HepG2 (cell line): ENCODE data around the gene PYGO2. TPM values are rescaled to one million over a fixed set of nuclear protein-coding genes. Genes with fewer than 3 reads are reported as not detected.

Source experiments
- CENPX ChIP-seq: sonication (generic); formaldehyde crosslinking; IDR thresholded peaks from 2 replicates; pipeline ENCODE4 v1.9.0; 2021; ENCODE audit warnings: mild to moderate bottlenecking, missing genetic modification reagents, moderate library complexity
- DNMT1 ChIP-seq: sonication (generic); formaldehyde crosslinking; IDR thresholded peaks from 2 replicates; pipeline ENCODE4 v1.5.1; 2020; ENCODE audit warnings: mild to moderate bottlenecking, missing genetic modification reagents
- GATAD1 ChIP-seq: IDR thresholded peaks from 2 replicates; pipeline ENCODE4 v1.6.1; 2016; ENCODE audit warnings: missing genetic modification reagents, missing compliant biosample characterization
- HNRNPUL1 ChIP-seq: fragments of 200-400 bp; formaldehyde crosslinking; IDR thresholded peaks from 2 replicates; pipeline ENCODE4 v1.6.1; 2017; ENCODE audit warnings: low read depth, mild to moderate bottlenecking, low read length, moderate library complexity
- KAT8 ChIP-seq: IDR thresholded peaks from 2 replicates; pipeline ENCODE4 v1.6.1; 2016; ENCODE audit warnings: missing genetic modification reagents, missing compliant biosample characterization
- KLF13 ChIP-seq: sonication (generic); formaldehyde crosslinking; IDR thresholded peaks from 2 replicates; pipeline ENCODE4 v1.4.0; 2020; ENCODE audit warnings: mild to moderate bottlenecking, missing genetic modification reagents
- MXI1 ChIP-seq: IDR thresholded peaks from 3 replicates; pipeline ENCODE4 v1.6.1; 2012; ENCODE audit warnings: low read depth, low read length, inconsistent platforms, borderline replicate concordance
- NFIB ChIP-seq: sonication (generic); formaldehyde crosslinking; IDR thresholded peaks from 2 replicates; pipeline ENCODE4 v1.9.0; 2021; ENCODE audit warnings: missing genetic modification reagents, mild to moderate bottlenecking, borderline replicate concordance
- TBX2 ChIP-seq: sonication (generic); formaldehyde crosslinking; IDR thresholded peaks from 2 replicates; pipeline ENCODE4 v1.5.0; 2020; ENCODE audit warnings: missing genetic modification reagents, mild to moderate bottlenecking, borderline replicate concordance
- U2AF1 ChIP-seq: fragments of 200-400 bp; formaldehyde crosslinking; optimal IDR thresholded peaks from 2 replicates; pipeline ENCODE3; 2017; ENCODE audit warnings: mild to moderate bottlenecking, low read depth, low read length
- ZFP36L1 ChIP-seq: sonication (generic); formaldehyde crosslinking; IDR thresholded peaks from 2 replicates; pipeline ENCODE4 v1.8.0; 2022; ENCODE audit warnings: mild to moderate bottlenecking, missing genetic modification reagents, moderate library complexity
- ZMYM3 ChIP-seq: sonication (generic); formaldehyde crosslinking; IDR thresholded peaks from 2 replicates; pipeline ENCODE4 v1.5.1; 2020; ENCODE audit warnings: mild to moderate bottlenecking, missing genetic modification reagents
- ZNF160 ChIP-seq: sonication (generic); formaldehyde crosslinking; IDR thresholded peaks from 2 replicates; pipeline ENCODE4 v1.8.0; 2022; ENCODE audit warnings: mild to moderate bottlenecking, inconsistent platforms, missing genetic modification reagents
- ZNF251 ChIP-seq: sonication (generic); formaldehyde crosslinking; IDR thresholded peaks from 2 replicates; pipeline ENCODE4 v1.9.0; 2021; ENCODE audit warnings: mild to moderate bottlenecking, missing genetic modification reagents
- ZNF33B ChIP-seq: sonication (generic); formaldehyde crosslinking; IDR thresholded peaks from 2 replicates; pipeline ENCODE4 v1.5.1; 2020; ENCODE audit warnings: mild to moderate bottlenecking, missing genetic modification reagents
- ZNF570 ChIP-seq: sonication (generic); formaldehyde crosslinking; IDR thresholded peaks from 2 replicates; pipeline ENCODE4 v1.4.0; 2020; ENCODE audit warnings: mild to moderate bottlenecking, missing genetic modification reagents, borderline replicate concordance
- ZNF605 ChIP-seq: sonication (generic); formaldehyde crosslinking; IDR thresholded peaks from 2 replicates; pipeline ENCODE4 v1.8.0; 2022; ENCODE audit warnings: mild to moderate bottlenecking, missing genetic modification reagents
- ZNF746 ChIP-seq: sonication (generic); formaldehyde crosslinking; IDR thresholded peaks from 2 replicates; pipeline ENCODE4 v1.8.0; 2022; ENCODE audit warnings: mild to moderate bottlenecking, missing genetic modification reagents
- ZNF850 ChIP-seq: sonication (generic); formaldehyde crosslinking; conservative IDR thresholded peaks from 2 replicates; pipeline ENCODE4 v1.9.0; 2021; ENCODE audit warnings: mild to moderate bottlenecking, missing genetic modification reagents
- ZNF883 ChIP-seq: sonication (generic); formaldehyde crosslinking; IDR thresholded peaks from 2 replicates; pipeline ENCODE4 v1.5.1; 2020; ENCODE audit warnings: mild to moderate bottlenecking, missing genetic modification reagents; ENCODE audit errors: not compliant biosample characterization
- polyA plus RNA-seq, 8 experiments: library from polyadenylated mRNA; depleted of rRNA in 3 of 8; stranded (reverse) in 7 of 8; unstranded in 1 of 8; fragments of >200 nt; fragmentation: Illumina TruSeq in 4 of 8; extraction: Trizol in 4 of 8; gene quantifications; 2 replicates each; pipeline versions ENCODE4 v1.2.1 to v1.2.3, GENCODE V29; 2011 to 2016; ENCODE audit warnings: low read depth in 4 of 8, missing spikeins in 1 of 8, mixed read lengths in 1 of 8; ENCODE audit not compliant: insufficient read depth in 1 of 8
- total RNA-seq, 5 experiments: library from RNA; depleted of rRNA; stranded (reverse); fragments of >200 nt; fragmentation: Illumina TruSeq; extraction: Trizol; gene quantifications; 2 replicates each; pipeline ENCODE4 v1.2.3, GENCODE V29; 2016; ENCODE audit warnings: low read depth in 1 of 5
- TF ChIP-seq, protein P1 (sequence below): sonication (generic); formaldehyde crosslinking; IDR thresholded peaks from 2 replicates; pipeline ENCODE4 v1.4.0; 2020; ENCODE audit warnings: mild to moderate bottlenecking, missing genetic modification reagents
- TF ChIP-seq, protein P2 (sequence below): sonication (generic); formaldehyde crosslinking; IDR thresholded peaks from 2 replicates; pipeline ENCODE4 v1.5.0; 2020; ENCODE audit warnings: mild to moderate bottlenecking, missing genetic modification reagents
- TF ChIP-seq, protein P3 (sequence below): sonication (generic); formaldehyde crosslinking; IDR thresholded peaks from 2 replicates; pipeline ENCODE4 v1.4.0; 2020; ENCODE audit warnings: low read depth, missing genetic modification reagents

Gene PYGO2
- total and polyA plus RNA-seq, 2 of the 13 experiments (the other 11 are each of a cell fraction or from before 2014, with no cell fraction given) = 20.3 to 21.8 TPM

DNA sequence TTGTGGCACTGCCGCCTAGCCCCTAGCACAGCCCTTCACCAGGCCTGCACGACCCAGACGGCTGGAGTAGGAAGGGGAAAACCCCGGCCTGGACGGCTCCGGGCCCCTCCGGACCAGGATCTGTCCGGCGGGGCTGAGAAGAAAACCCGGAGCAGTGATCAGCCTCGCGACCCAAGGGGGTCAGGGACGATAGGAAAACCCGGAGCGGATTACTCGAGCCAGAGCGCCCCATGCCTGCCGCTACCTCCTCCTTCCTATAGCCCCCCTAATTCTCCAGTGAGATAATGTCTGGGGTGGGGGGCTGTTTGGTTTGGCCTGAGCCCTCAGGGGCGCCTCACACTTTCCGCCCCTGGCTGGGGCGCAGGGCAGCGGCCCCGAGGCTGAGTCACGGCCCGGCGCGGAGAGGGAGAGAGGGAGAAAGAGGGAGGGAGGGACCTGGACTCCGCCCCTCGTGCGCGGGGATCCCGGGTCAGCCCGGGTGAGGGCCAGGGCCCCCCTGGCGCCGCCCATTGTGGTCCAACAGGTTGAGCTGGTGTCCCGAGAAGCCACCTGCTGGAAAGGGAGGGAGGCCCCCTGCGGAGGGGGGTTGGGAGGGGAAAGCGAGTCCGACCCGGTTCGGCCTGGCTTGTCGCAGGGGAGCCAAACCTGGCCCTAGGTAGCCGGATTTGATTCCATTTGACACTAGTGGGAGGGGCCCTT lies 39.3 kb upstream of the PYGO2 start (continued):
- TF ChIP-seq, protein P1, sequence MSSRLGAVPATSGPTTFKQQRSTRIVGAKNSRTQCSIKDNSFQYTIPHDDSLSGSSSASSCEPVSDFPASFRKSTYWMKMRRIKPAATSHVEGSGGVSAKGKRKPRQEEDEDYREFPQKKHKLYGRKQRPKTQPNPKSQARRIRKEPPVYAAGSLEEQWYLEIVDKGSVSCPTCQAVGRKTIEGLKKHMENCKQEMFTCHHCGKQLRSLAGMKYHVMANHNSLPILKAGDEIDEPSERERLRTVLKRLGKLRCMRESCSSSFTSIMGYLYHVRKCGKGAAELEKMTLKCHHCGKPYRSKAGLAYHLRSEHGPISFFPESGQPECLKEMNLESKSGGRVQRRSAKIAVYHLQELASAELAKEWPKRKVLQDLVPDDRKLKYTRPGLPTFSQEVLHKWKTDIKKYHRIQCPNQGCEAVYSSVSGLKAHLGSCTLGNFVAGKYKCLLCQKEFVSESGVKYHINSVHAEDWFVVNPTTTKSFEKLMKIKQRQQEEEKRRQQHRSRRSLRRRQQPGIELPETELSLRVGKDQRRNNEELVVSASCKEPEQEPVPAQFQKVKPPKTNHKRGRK = no peak
- TF ChIP-seq ZNF33B (CRISPR knock-in tag) (no peak), HNRNPUL1 (0 out of 2 replicates have a peak, but pooled peaks have one; percentile 44), ZNF570 (CRISPR knock-in tag) (no peak), KAT8 (peak; percentile 77), ZFP36L1 (CRISPR knock-in tag) (0 out of 2 replicates have a peak, but pooled peaks have one; percentile 8), DNMT1 (CRISPR knock-in tag) (no peak), MXI1 (peak; percentile 44; the same call in 1 of the 3 replicates), ZNF746 (CRISPR knock-in tag) (peak; percentile 99), ZNF850 (no peak), ZNF251 (no peak), KLF13 (CRISPR knock-in tag) (no peak), ZMYM3 (no peak), U2AF1 (peak; percentile 77), ZNF605 (CRISPR knock-in tag) (no peak), CENPX (no peak), TBX2 (CRISPR knock-in tag) (peak; percentile 91), GATAD1 (CRISPR knock-in tag) (0 out of 2 replicates have a peak, but pooled peaks have one; percentile 51), ZNF160 (CRISPR knock-in tag) (no peak), ZNF883 (CRISPR knock-in tag) (peak; percentile 54), NFIB (no peak)
- TF ChIP-seq, protein P2, sequence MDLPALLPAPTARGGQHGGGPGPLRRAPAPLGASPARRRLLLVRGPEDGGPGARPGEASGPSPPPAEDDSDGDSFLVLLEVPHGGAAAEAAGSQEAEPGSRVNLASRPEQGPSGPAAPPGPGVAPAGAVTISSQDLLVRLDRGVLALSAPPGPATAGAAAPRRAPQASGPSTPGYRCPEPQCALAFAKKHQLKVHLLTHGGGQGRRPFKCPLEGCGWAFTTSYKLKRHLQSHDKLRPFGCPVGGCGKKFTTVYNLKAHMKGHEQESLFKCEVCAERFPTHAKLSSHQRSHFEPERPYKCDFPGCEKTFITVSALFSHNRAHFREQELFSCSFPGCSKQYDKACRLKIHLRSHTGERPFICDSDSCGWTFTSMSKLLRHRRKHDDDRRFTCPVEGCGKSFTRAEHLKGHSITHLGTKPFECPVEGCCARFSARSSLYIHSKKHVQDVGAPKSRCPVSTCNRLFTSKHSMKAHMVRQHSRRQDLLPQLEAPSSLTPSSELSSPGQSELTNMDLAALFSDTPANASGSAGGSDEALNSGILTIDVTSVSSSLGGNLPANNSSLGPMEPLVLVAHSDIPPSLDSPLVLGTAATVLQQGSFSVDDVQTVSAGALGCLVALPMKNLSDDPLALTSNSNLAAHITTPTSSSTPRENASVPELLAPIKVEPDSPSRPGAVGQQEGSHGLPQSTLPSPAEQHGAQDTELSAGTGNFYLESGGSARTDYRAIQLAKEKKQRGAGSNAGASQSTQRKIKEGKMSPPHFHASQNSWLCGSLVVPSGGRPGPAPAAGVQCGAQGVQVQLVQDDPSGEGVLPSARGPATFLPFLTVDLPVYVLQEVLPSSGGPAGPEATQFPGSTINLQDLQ = 0 out of 2 replicates have a peak, but pooled peaks have one; percentile 19
- TF ChIP-seq, protein P3, sequence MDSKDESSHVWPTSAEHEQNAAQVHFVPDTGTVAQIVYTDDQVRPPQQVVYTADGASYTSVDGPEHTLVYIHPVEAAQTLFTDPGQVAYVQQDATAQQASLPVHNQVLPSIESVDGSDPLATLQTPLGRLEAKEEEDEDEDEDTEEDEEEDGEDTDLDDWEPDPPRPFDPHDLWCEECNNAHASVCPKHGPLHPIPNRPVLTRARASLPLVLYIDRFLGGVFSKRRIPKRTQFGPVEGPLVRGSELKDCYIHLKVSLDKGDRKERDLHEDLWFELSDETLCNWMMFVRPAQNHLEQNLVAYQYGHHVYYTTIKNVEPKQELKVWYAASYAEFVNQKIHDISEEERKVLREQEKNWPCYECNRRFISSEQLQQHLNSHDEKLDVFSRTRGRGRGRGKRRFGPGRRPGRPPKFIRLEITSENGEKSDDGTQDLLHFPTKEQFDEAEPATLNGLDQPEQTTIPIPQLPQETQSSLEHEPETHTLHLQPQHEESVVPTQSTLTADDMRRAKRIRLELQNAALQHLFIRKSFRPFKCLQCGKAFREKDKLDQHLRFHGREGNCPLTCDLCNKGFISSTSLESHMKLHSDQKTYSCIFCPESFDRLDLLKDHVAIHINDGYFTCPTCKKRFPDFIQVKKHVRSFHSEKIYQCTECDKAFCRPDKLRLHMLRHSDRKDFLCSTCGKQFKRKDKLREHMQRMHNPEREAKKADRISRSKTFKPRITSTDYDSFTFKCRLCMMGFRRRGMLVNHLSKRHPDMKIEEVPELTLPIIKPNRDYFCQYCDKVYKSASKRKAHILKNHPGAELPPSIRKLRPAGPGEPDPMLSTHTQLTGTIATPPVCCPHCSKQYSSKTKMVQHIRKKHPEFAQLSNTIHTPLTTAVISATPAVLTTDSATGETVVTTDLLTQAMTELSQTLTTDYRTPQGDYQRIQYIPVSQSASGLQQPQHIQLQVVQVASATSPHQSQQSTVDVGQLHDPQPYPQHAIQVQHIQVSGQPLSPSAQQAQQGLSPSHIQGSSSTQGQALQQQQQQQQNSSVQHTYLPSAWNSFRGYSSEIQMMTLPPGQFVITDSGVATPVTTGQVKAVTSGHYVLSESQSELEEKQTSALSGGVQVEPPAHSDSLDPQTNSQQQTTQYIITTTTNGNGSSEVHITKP (CRISPR knock-in tag) = peak; percentile 84
